Transverse colon (tissue), 4 donors: ENCODE measurements around the gene DNAJB1. TPM values are rescaled to one million over a fixed set of nuclear protein-coding genes. Genes with fewer than 3 reads are reported as not detected.
A peak's percentile ranks its signal among the peaks of the same experiment; 100 is the strongest.
"Not testable (repeated sequence)": the region's sequence is repeated elsewhere in the genome, so short reads cannot be mapped to it uniquely, and the experiment has no call there.

Experiments used
- DNase-seq: peaks from one replicate; pipeline ENCODE4 v3.0.0-alpha.2; 2019
- H3K27ac ChIP-seq, 4 donors: fragments of 200-600 bp; sonication (generic); 2 replicates each; pipeline ENCODE4 v1.5.1; 2016 to 2018; ENCODE audit warnings: inconsistent platforms in 4 of 4
- H3K27me3 ChIP-seq: fragments of 200-600 bp; sonication (generic); 2 replicates; pipeline ENCODE4 v1.5.1; 2017; ENCODE audit warnings: inconsistent platforms
- H3K36me3 ChIP-seq, 4 donors: fragments of 200-600 bp; sonication (generic); 2 replicates each; pipeline ENCODE4 v1.5.1; 2017 to 2019; ENCODE audit warnings: inconsistent platforms in 4 of 4
- H3K4me1 ChIP-seq, 4 donors: fragments of 200-600 bp; sonication (generic); 2 replicates each; pipeline ENCODE4 v1.5.1; 2017 to 2020; ENCODE audit warnings: inconsistent platforms in 4 of 4
- H3K4me3 ChIP-seq, 4 donors: fragments of 200-600 bp; sonication (generic); 1 replicate in 1 of 4; 2 replicates in 3 of 4; pipeline versions ENCODE4 v1.5.1 to v1.6.1; 2017 to 2019; ENCODE audit warnings: inconsistent platforms in 4 of 4
- H3K9me3 ChIP-seq, 2 donors: fragments of 200-600 bp; sonication (generic); 2 replicates each; pipeline ENCODE4 v1.5.1; 2017 to 2019; ENCODE audit warnings: inconsistent platforms in 2 of 2
- CTCF ChIP-seq, 5 experiments: fragments of 200-600 bp in 3 of 5; fragments of 450-650 bp in 2 of 5; sonication (generic) in 3 of 5; IDR thresholded peaks; 1 replicate in 2 of 5; 2 replicates in 3 of 5; pipeline ENCODE4 v1.5.1; 2016 to 2017; ENCODE audit warnings: antibody characterized with exemption in 5 of 5, inconsistent platforms in 3 of 5, mild to moderate bottlenecking in 2 of 5, moderate library complexity in 1 of 5
- EP300 ChIP-seq: sonication (generic); formaldehyde crosslinking; IDR thresholded peaks from one replicate; pipeline ENCODE4 v1.6.1; 2017; ENCODE audit warnings: antibody characterized with exemption, low read depth
- POLR2A ChIP-seq: fragments of 450-650 bp; IDR thresholded peaks from one replicate; pipeline ENCODE4 v1.6.1; 2016; ENCODE audit warnings: antibody characterized with exemption, mild to moderate bottlenecking, moderate library complexity
- POLR2AphosphoS5 ChIP-seq, 3 donors: sonication (generic); formaldehyde crosslinking; IDR thresholded peaks; one replicate each; pipeline ENCODE4 v1.6.1; 2016; ENCODE audit warnings: antibody characterized with exemption in 3 of 3
- WGBS, 2 donors: methylation state at CpG; one replicate each; pipeline ENCODE4 v1.1.5; 2018; ENCODE audit warnings: low coverage in 1 of 2; 5-methylcytosine and 5-hydroxymethylcytosine counted together
- in situ Hi-C, 4 donors: fragments of 200-750 bp; cut with MboI; loops; one replicate each; pipeline versions ENCODE4 v1.15.0 to v1.15.1; 2017; ENCODE audit warnings: low sequenced_read_pairs in 3 of 4, low pct_ligation_motif_present in 1 of 4, low pct_unique_long_range_greater_than_20kb in 1 of 4
- intact Hi-C: fragments of 100-400 bp; cut with DNase I; formaldehyde crosslinking; loops from one replicate; pipeline ENCODE4 v1.15.1; 2023; ENCODE audit warnings: low total_unique reads
- total RNA-seq, 4 donors: library from RNA; depleted of rRNA; stranded (reverse); fragments of >200 nt; gene quantifications; one replicate each; pipeline ENCODE4 v1.1.0, GENCODE V29; 2016

Gene DNAJB1
- total RNA-seq, 4 donors from 2014 or later, result 20.3 to 111 (median 93.8) TPM

GRCh38 chr19:14544047-14544446, 25.9 kb upstream of the DNAJB1 start:
- WGBS, 2 donors, result 86% methylated on average over 5 of the region's 5 CpGs; no CpG with 5 or more reads in 1 of the 2 donors
- H3K9me3 ChIP-seq, result no peaks in the 10 kb centered on the region
- in situ Hi-C loops, result no loop called here
- H3K4me1 ChIP-seq, result peaks cover 0 to 8% (median 4%) of the 10 kb centered on the region in 4 donors
- no peak for DNase-seq
- intact Hi-C loops, result no loop called here
- H3K27ac ChIP-seq, result no peak overlapping the region
- H3K4me3 ChIP-seq, result no peak overlapping the region
- TF ChIP-seq POLR2A (no peak), EP300 (no peak), POLR2AphosphoS5 (IDR thresholded peaks at IDR 0.05) (no peak), CTCF (IDR thresholded peaks at IDR 0.05) (no peak)
- H3K27me3 ChIP-seq, result no peaks in the 10 kb centered on the region
- peaks cover 0 to 5% (median 0%) of the 10 kb centered on the region in 4 donors for H3K36me3 ChIP-seq

- no peaks in the 10 kb centered on the region for H3K36me3 ChIP-seq
- H3K27ac ChIP-seq, result peak overlapping the region in 1 of 4 donors; percentile 17
- H3K4me1 ChIP-seq, result peaks cover 0 to 11% (median 7%) of the 10 kb centered on the region in 4 donors
- no peaks in the 10 kb centered on the region for H3K9me3 ChIP-seq
- intact Hi-C loops, result no loop called here
- no peak overlapping the region for H3K4me3 ChIP-seq
- in situ Hi-C loops, result no loop called here
- no peak for DNase-seq
- 20 to 71% methylated on average over 2 to 7 of the region's 7 CpGs for WGBS, 2 donors
- no peak for TF ChIP-seq EP300
- no peak for TF ChIP-seq POLR2AphosphoS5 (IDR thresholded peaks at IDR 0.05)
- no peak for TF ChIP-seq POLR2A
- TF ChIP-seq CTCF (IDR thresholded peaks at IDR 0.05), result no peak
- no peaks in the 10 kb centered on the region for H3K27me3 ChIP-seq
Observed at GRCh38 chr19:14542711-14543328, 24.6 kb upstream of the DNAJB1 start.

GRCh38 chr19:14541979-14542378, 23.8 kb upstream of the DNAJB1 start:
- DNase-seq, H3K27me3 ChIP-seq, intact Hi-C loops, H3K27ac ChIP-seq, H3K4me3 ChIP-seq, H3K36me3 ChIP-seq, H3K9me3 ChIP-seq, in situ Hi-C loops: not testable (repeated sequence)
- 79 to 100% methylated on average over 1 to 5 of the region's 5 CpGs for WGBS, 2 donors
- peaks cover 0 to 14% (median 12%) of the 10 kb centered on the region in 4 donors for H3K4me1 ChIP-seq

- DNase-seq, result no peak
- intact Hi-C loops, result no loop called here
- no peaks in the 10 kb centered on the region for H3K36me3 ChIP-seq
- no peaks in the 10 kb centered on the region for H3K27me3 ChIP-seq
- H3K4me3 ChIP-seq, result no peak overlapping the region
- no peak for TF ChIP-seq EP300
- peaks cover 0 to 21% (median 18%) of the 10 kb centered on the region in 4 donors for H3K4me1 ChIP-seq
- H3K27ac ChIP-seq, result no peak overlapping the region
- 87 to 91% methylated on average over 3 to 19 of the region's 19 CpGs for WGBS, 2 donors
- in situ Hi-C loops, result no loop called here
- H3K9me3 ChIP-seq, result no peaks in the 10 kb centered on the region
Observed at GRCh38 chr19:14540741-14541525, 22.7 kb upstream of the DNAJB1 start.

GRCh38 chr19:14536926-14537692, 18.9 kb upstream of the DNAJB1 start:
- in situ Hi-C loops, result no loop called here
- DNase-seq, result peak; percentile 90
- Histone ChIP-seq H3K27ac (peak overlapping the region; percentile 51 to 72 (median 64)), H3K36me3 (no peaks in the 10 kb centered on the region), H3K9me3 (no peaks in the 10 kb centered on the region), H3K4me1 (peaks cover 0 to 18% (median 17%) of the 10 kb centered on the region in 4 donors), H3K27me3 (no peaks in the 10 kb centered on the region), H3K4me3 (peak overlapping the region in 2 of 4 donors; percentile 22 to 40)
- intact Hi-C loops, result no loop called here
- WGBS, 2 donors, result 31 to 38% methylated on average over 13 to 24 of the region's 24 CpGs
- TF ChIP-seq POLR2A (peak; percentile 22), EP300 (no peak), POLR2AphosphoS5 (IDR thresholded peaks at IDR 0.05) (no peak), CTCF (IDR thresholded peaks at IDR 0.05) (no peak)
